ENCODE data around the gene NLRP6. TPM values are rescaled to one million over a fixed set of nuclear protein-coding genes. Genes with fewer than 3 reads are reported as not detected.

NLRP6 gene
- polyA plus RNA-seq, 1 of the 3 experiments (the other 2 are of a cell fraction), result not detected

GRCh38 chr11:297051-297585 is 18.9 kb downstream of the NLRP6 start (continued):
- no peak for TF ChIP-seq USF1 (IDR thresholded peaks at IDR 0.05; ENCODE audit: borderline replicate concordance, low read depth)

- WGBS (ENCODE audit: low lambda C conversion rate), result 87% methylated on average over 21 of the region's 26 CpGs
- H3K4me2 ChIP-seq, result no peak overlapping the region
- no peaks in the 10 kb centered on the region for H4K20me1 ChIP-seq (ENCODE audit: insufficient read depth)
- POLR2A ChIA-PET, result no interaction called here
- no peaks in the 10 kb centered on the region for H3K9me2 ChIP-seq
- H3K4me3 ChIP-seq (ENCODE audit: low read depth in 2 of 2, low read length in 1 of 2), result no peak overlapping the region
- H3K4me1 ChIP-seq (ENCODE audit: control insufficient read depth in 1 of 2, insufficient read depth in 2 of 2, low read depth in 1 of 2, low read length in 1 of 2), result no peaks in the 10 kb centered on the region; a peak in 1 of 4 replicates
- no peaks in the 10 kb centered on the region for H3K9me3 ChIP-seq
- no peak overlapping the region for H2AFZ ChIP-seq (ENCODE audit: low read depth)
- no peaks in the 10 kb centered on the region for H3K79me2 ChIP-seq (ENCODE audit: insufficient read depth)
- no peak for TF ChIP-seq SMC3 (IDR thresholded peaks at IDR 0.05; ENCODE audit: low read depth, low read length)
- no peak for TF ChIP-seq CHD2 (IDR thresholded peaks at IDR 0.05; ENCODE audit: low read length, partially characterized antibody)
- no peak for TF ChIP-seq JUND (IDR thresholded peaks at IDR 0.05)
- TF ChIP-seq EP300 (IDR thresholded peaks at IDR 0.05; ENCODE audit: borderline replicate concordance in 1 of 2, low read depth in 1 of 2, low read length in 1 of 2), result no peak
- no peak for TF ChIP-seq RCOR1 (IDR thresholded peaks at IDR 0.05; ENCODE audit: low read length)
- no peak for TF ChIP-seq MAX (IDR thresholded peaks at IDR 0.05; ENCODE audit: low read depth)
- no peak for TF ChIP-seq MXI1 (IDR thresholded peaks at IDR 0.05; ENCODE audit: low read depth, low read length)
- H3K9ac ChIP-seq, result no peak overlapping the region
- H3K27ac ChIP-seq (ENCODE audit: low read depth in 2 of 2, low read length in 1 of 2), result no peak overlapping the region
- CTCF ChIA-PET, result no interaction called here
- no peaks in the 10 kb centered on the region for H3K27me3 ChIP-seq (ENCODE audit: insufficient read depth)
- no peaks in the 10 kb centered on the region for H3F3A ChIP-seq (replicated peaks; ENCODE audit: insufficient read depth)
- no peaks in the 10 kb centered on the region for H3K36me3 ChIP-seq (replicated peaks in 1 of 2; ENCODE audit: control insufficient read depth in 1 of 2, insufficient read depth in 2 of 2, low read length in 1 of 2)
- no peak for DNase-seq
These were observed 19.6 kb downstream of the NLRP6 start for GRCh38 chr11:297586-298405.

GRCh38 chr11:298406-299065 is 20.3 kb downstream of the NLRP6 start:
- Histone ChIP-seq H3K27me3 (ENCODE audit: insufficient read depth) (no peaks in the 10 kb centered on the region), H3F3A (replicated peaks; ENCODE audit: insufficient read depth) (no peaks in the 10 kb centered on the region), H3K36me3 (replicated peaks in 1 of 2; ENCODE audit: control insufficient read depth in 1 of 2, insufficient read depth in 2 of 2, low read length in 1 of 2) (no peaks in the 10 kb centered on the region), H4K20me1 (ENCODE audit: insufficient read depth) (no peaks in the 10 kb centered on the region), H3K9ac (no peak overlapping the region), H3K4me2 (no peak overlapping the region), H3K27ac (ENCODE audit: low read depth in 2 of 2, low read length in 1 of 2) (no peak overlapping the region), H3K4me3 (ENCODE audit: low read depth in 2 of 2, low read length in 1 of 2) (no peak overlapping the region), H3K9me2 (no peaks in the 10 kb centered on the region), H2AFZ (ENCODE audit: low read depth) (no peak overlapping the region), H3K4me1 (ENCODE audit: control insufficient read depth in 1 of 2, insufficient read depth in 2 of 2, low read depth in 1 of 2, low read length in 1 of 2) (no peaks in the 10 kb centered on the region; a peak in 1 of 4 replicates), H3K79me2 (ENCODE audit: insufficient read depth) (no peaks in the 10 kb centered on the region), H3K9me3 (no peaks in the 10 kb centered on the region)
- CTCF ChIA-PET, result no interaction called here
- POLR2A ChIA-PET, result no interaction called here
- no peak for DNase-seq
- WGBS (ENCODE audit: low lambda C conversion rate), result 61% methylated on average over 4 of the region's 15 CpGs
- TF ChIP-seq TCF12 (IDR thresholded peaks at IDR 0.05) (no peak), RCOR1 (IDR thresholded peaks at IDR 0.05; ENCODE audit: low read length) (no peak), FOXM1 (IDR thresholded peaks at IDR 0.05; ENCODE audit: low read depth) (no peak), POLR2AphosphoS5 (IDR thresholded peaks at IDR 0.05; ENCODE audit: low read depth, low read length) (no peak), YY1 (IDR thresholded peaks at IDR 0.05; ENCODE audit: low read depth) (no peak), SMC3 (IDR thresholded peaks at IDR 0.05; ENCODE audit: low read depth, low read length) (no peak), FOXJ3 (CRISPR knock-in tag; IDR thresholded peaks at IDR 0.05) (no peak), NRF1 (IDR thresholded peaks at IDR 0.05; ENCODE audit: low read depth, low read length) (no peak), GATA2 (CRISPR knock-in tag; IDR thresholded peaks at IDR 0.05) (no peak), NFIC (IDR thresholded peaks at IDR 0.05; ENCODE audit: borderline replicate concordance) (no peak), CTCF (IDR thresholded peaks at IDR 0.05) (no peak), TEAD4 (IDR thresholded peaks at IDR 0.05; ENCODE audit: borderline replicate concordance, insufficient read depth) (no peak)

All from SK-N-SH (cell line).